ENCODE data around the gene ABCB8. TPM values are rescaled to one million over a fixed set of nuclear protein-coding genes. Genes with fewer than 3 reads are reported as not detected.

Gene ABCB8
- total RNA-seq, 1 donor from 2014 or later, result 28.3 TPM

DNA sequence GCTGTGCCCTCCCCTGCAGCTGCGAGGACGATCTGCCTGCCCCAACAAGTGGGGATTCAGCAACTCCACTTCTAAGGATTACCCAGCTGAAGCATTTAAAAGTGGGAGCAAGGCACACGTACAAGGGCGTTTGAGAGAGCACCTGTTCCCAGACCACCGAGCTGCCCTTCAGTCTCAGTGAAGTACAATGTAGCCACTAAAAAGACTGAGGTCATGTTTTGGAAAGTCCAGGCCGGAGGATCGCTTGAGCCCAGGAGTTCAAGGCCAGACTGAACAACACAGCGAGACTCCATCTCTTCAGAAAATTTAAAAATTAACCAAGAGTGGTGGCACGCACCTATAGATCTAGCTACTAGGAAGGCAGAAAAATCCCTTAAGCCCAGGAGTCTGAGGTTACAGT, 22.7 kb upstream of the ABCB8 start:
- no peak for DNase-seq
- Histone ChIP-seq H3K9me3 (replicated peaks) (no peaks in the 10 kb centered on the region), H3K4me3 (no peak overlapping the region), H3K27me3 (ENCODE audit: low read depth) (no peaks in the 10 kb centered on the region), H3K4me1 (peaks cover 45% of the 10 kb centered on the region), H3K36me3 (peaks cover 7% of the 10 kb centered on the region), H3K27ac (replicated peaks) (no peak overlapping the region)
- intact Hi-C loops (cut with micrococcal nuclease), result no loop called here
- TF ChIP-seq, protein P1, sequence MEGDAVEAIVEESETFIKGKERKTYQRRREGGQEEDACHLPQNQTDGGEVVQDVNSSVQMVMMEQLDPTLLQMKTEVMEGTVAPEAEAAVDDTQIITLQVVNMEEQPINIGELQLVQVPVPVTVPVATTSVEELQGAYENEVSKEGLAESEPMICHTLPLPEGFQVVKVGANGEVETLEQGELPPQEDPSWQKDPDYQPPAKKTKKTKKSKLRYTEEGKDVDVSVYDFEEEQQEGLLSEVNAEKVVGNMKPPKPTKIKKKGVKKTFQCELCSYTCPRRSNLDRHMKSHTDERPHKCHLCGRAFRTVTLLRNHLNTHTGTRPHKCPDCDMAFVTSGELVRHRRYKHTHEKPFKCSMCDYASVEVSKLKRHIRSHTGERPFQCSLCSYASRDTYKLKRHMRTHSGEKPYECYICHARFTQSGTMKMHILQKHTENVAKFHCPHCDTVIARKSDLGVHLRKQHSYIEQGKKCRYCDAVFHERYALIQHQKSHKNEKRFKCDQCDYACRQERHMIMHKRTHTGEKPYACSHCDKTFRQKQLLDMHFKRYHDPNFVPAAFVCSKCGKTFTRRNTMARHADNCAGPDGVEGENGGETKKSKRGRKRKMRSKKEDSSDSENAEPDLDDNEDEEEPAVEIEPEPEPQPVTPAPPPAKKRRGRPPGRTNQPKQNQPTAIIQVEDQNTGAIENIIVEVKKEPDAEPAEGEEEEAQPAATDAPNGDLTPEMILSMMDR (IDR thresholded peaks at IDR 0.05; ENCODE audit: borderline replicate concordance), result no peak

DNA sequence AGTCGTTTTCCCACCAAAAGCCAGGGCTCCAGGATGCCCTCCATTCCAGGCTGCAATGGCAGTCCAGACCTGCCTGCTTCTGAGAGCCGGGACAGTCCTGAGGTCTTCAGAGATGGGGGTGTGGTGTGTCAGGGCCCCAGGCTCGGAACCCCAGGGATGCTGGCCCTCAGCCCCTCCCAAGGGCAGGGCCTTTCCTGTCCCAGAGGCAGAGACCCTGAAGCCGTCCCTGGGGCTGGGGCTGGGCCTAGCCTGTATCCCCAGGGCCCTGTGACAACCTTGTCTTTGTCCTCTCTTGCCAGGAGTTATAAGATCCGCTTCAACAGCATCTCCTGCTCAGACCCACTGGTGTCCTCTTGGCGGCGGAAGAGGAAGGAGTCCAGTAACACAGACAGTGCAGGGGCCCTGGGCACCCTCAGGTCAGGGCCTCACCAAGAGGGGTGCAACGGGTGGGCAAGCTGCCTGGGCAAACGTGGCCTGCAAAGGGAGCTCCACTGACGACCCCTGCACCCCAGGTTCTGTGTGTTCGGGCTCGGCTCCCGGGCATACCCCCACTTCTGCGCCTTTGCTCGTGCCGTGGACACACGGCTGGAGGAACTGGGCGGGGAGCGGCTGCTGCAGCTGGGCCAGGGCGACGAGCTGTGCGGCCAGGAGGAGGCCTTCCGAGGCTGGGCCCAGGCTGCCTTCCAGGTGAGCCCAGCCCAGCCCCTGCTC, 21.5 kb upstream of the ABCB8 start:
- H3K4me3 ChIP-seq, result peak overlapping the region; percentile 5
- H3K27ac ChIP-seq (replicated peaks), result peak overlapping the region; percentile 79
- intact Hi-C loops (cut with micrococcal nuclease), result no loop called here
- DNase-seq, result no peak
- peaks cover 4% of the 10 kb centered on the region for H3K36me3 ChIP-seq
- H3K9me3 ChIP-seq (replicated peaks), result no peaks in the 10 kb centered on the region
- H3K27me3 ChIP-seq (ENCODE audit: low read depth), result no peaks in the 10 kb centered on the region
- H3K4me1 ChIP-seq, result peaks cover 53% of the 10 kb centered on the region
- TF ChIP-seq, protein P1 (IDR thresholded peaks at IDR 0.05; ENCODE audit: borderline replicate concordance), result no peak

DNA sequence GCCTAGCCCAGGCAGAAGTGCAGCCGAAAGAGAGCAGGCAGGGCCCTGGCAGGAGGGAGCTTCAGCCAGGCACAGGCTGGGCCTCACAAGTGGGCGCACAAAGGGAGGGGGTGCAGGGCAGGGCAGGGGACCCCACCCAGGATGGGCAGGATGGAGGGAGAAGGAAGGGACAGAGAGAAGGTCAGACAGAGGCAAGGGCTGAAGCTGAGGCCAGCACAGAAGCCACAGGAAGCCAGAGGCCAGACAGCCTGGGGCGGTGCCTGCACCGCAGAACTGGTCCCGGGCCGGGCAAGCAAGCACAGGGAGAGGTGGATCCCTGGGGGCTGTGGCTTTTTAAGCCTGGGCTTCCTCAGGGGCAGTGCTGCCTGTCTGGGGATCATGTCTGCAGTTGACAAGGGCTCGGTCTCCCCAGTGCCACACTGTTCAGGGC, 20.8 kb upstream of the ABCB8 start:
- intact Hi-C loops (cut with micrococcal nuclease), result no loop called here
- no peak for DNase-seq
- Histone ChIP-seq H3K4me3 (no peak overlapping the region), H3K4me1 (peaks cover 60% of the 10 kb centered on the region), H3K27me3 (ENCODE audit: low read depth) (peaks cover 3% of the 10 kb centered on the region), H3K27ac (replicated peaks) (peak overlapping the region; percentile 79), H3K9me3 (replicated peaks) (no peaks in the 10 kb centered on the region), H3K36me3 (peaks cover 4% of the 10 kb centered on the region)
- TF ChIP-seq, protein P1 (IDR thresholded peaks at IDR 0.05; ENCODE audit: borderline replicate concordance), result no peak

DNA sequence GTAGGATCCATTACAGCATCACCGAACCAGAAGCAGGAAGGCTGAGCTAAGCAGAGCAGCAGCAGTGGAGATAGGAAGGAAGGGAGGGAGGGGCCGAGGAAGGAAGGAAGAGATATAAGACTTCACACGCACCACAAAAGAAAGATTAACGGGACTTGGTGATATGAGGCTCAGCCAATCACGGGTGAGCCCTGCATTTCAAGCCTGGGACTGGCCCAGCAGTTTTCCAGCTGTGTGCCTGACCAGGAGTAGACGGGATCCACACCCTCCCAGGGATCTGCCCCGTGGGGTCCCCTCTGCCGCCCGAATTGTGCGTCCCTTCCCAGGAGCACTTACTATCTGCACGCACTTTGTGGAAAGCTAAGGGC, 20.1 kb upstream of the ABCB8 start:
- peak overlapping the region; percentile 47 for H3K4me3 ChIP-seq
- H3K9me3 ChIP-seq (replicated peaks), result no peaks in the 10 kb centered on the region
- no peak for DNase-seq
- peaks cover 7% of the 10 kb centered on the region for H3K27me3 ChIP-seq (ENCODE audit: low read depth)
- H3K4me1 ChIP-seq, result peaks cover 67% of the 10 kb centered on the region
- peaks cover 4% of the 10 kb centered on the region for H3K36me3 ChIP-seq
- peak overlapping the region; percentile 79 for H3K27ac ChIP-seq (replicated peaks)
- TF ChIP-seq, protein P1 (IDR thresholded peaks at IDR 0.05; ENCODE audit: borderline replicate concordance), result no peak
- intact Hi-C loops (cut with micrococcal nuclease), result no loop called here

DNA sequence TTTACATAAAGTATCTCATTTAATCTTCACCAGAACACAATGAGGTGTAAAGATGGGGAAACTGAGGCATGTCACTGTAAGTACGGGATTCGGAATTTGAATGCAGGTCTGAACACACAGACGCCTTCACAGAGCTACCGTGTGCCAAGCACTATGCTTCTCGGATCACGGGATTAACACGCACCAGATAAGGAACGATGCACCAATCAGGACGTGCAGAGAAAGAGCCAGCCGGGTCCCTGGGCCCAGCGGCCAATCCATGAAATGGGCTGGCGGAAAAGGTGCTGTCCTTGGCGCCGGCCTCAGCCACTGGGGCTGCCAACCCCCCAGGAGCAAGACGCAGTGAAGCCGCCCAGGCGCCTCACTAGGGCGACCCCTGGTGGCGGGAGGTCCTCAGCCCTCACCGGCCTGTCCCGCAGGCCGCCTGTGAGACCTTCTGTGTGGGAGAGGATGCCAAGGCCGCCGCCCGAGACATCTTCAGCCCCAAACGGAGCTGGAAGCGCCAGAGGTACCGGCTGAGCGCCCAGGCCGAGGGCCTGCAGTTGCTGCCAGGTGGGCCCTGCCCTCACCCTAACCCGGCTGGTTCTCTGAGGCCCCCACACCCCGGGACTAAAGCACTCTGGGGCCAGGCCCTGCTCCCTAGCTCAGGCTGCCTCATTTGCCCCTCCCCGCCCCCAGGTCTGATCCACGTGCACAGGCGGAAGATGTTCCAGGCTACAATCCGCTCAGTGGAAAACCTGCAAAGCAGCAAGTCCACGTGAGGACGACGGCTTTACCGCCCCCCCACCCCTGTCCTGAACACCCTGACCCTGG, 19.5 kb upstream of the ABCB8 start:
- TF ChIP-seq, protein P1 (IDR thresholded peaks at IDR 0.05; ENCODE audit: borderline replicate concordance), result peak; percentile 85
- Histone ChIP-seq H3K27ac (replicated peaks) (peak overlapping the region; percentile 79), H3K4me3 (peak overlapping the region; percentile 47), H3K4me1 (peaks cover 72% of the 10 kb centered on the region), H3K27me3 (ENCODE audit: low read depth) (peaks cover 13% of the 10 kb centered on the region), H3K36me3 (peaks cover 4% of the 10 kb centered on the region), H3K9me3 (replicated peaks) (no peaks in the 10 kb centered on the region)
- intact Hi-C loops (cut with micrococcal nuclease), result no loop called here
- DNase-seq, result peak; percentile 74

Data from left ventricle myocardium inferior (tissue), 1 donor.